Measurements from ENCODE around the gene JRKL. TPM values are rescaled to one million over a fixed set of nuclear protein-coding genes. Genes with fewer than 3 reads are reported as not detected.

The JRKL gene
- total RNA-seq, 1 experiment from 2014 or later = 6.7 TPM

DNA sequence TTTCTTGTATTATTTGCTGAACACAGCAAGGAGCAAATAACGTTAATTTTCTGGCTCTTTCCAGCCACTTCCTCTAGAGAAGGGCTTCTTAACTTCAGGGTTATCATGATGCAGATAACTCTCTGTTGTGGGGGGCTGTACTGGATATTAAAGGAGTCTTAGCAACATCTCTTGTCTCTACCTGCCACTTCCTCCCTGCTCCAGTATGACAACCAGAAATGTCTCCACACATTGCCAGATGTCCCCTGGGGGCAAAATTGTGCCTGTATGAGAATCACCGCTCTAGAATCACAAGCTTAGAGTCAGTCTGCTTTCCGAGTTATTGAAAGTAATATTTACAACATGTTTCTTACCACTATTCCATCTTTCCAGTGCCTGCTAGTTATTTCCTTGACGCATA, 6.8 kb downstream of the JRKL start:
- Histone ChIP-seq H3K4me2 (ENCODE audit: low read length) (no peak overlapping the region), H2AFZ (ENCODE audit: low read depth, low read length, poor library complexity, severe bottlenecking) (no peak overlapping the region), H3K79me2 (ENCODE audit: insufficient read depth, low read length) (no peaks in the 10 kb centered on the region), H3K36me3 (ENCODE audit: control insufficient read depth in 1 of 2, insufficient read depth in 2 of 2, low read length in 2 of 2) (no peaks in the 10 kb centered on the region), H3K4me3 (replicated peaks in 1 of 2; ENCODE audit: low read depth in 1 of 2, low read length in 2 of 2) (no peak overlapping the region), H3K27ac (ENCODE audit: low read depth, low read length) (no peak overlapping the region), H3K27me3 (ENCODE audit: insufficient read depth, low read length) (no peaks in the 10 kb centered on the region), H3K9ac (ENCODE audit: low read length) (no peak overlapping the region), H3K4me1 (ENCODE audit: control insufficient read depth in 1 of 2, insufficient read depth in 2 of 2, low read length in 2 of 2) (no peaks in the 10 kb centered on the region), H3K9me3 (ENCODE audit: control insufficient read depth in 1 of 2, insufficient read depth in 1 of 2, low read depth in 1 of 2, low read length in 2 of 2) (no peaks in the 10 kb centered on the region), H4K20me1 (ENCODE audit: insufficient read depth) (0 out of 2 replicates have a peak, but pooled peaks cover 3% of the 10 kb centered on the region), H3K9me2 (ENCODE audit: insufficient read depth) (no peaks in the 10 kb centered on the region)
- ChIA-PET POLR2A (no interaction called here), CTCF (interaction anchor here (0.9 kb wide), 1 partner anchor 548 kb away, joined by 3 read pairs; no protein-coding TSS in a partner anchor), RAD21 (ENCODE audit: low non-redundant PET in 1 of 2, low total read pairs in 2 of 2, uncharacterized antibody in 2 of 2, unreplicated experiment in 2 of 2) (no interaction called here)
- intact Hi-C loops (cut with micrococcal nuclease) = no loop called here
- BruUV-seq (replicated peaks) = no TSS peak
- TF ChIP-seq EZH2 (IDR thresholded peaks at IDR 0.05) (no peak), EGR1 (IDR thresholded peaks at IDR 0.05; ENCODE audit: low read depth) (no peak), EZH2phosphoT487 (IDR thresholded peaks at IDR 0.05; ENCODE audit: borderline replicate concordance) (no peak), ZNF274 (IDR thresholded peaks at IDR 0.05; ENCODE audit: low read depth, low read length) (no peak), SP1 (IDR thresholded peaks at IDR 0.05; ENCODE audit: low read depth) (no peak), YY1 (IDR thresholded peaks at IDR 0.05; ENCODE audit: extremely low read depth, insufficient replicate concordance, low read depth, low read length) (no peak), CBX3 (IDR thresholded peaks at IDR 0.05; ENCODE audit: low read depth) (no peak), FOSL1 (IDR thresholded peaks at IDR 0.05; ENCODE audit: low read depth) (no peak), ELF1 (IDR thresholded peaks at IDR 0.05; ENCODE audit: borderline replicate concordance, low read depth) (no peak), CEBPB (IDR thresholded peaks at IDR 0.05; ENCODE audit: low read depth) (no peak), ZFX (IDR thresholded peaks at IDR 0.05) (no peak), RAD21 (IDR thresholded peaks at IDR 0.05; ENCODE audit: low read depth) (no peak), POLR2A (IDR thresholded peaks at IDR 0.05; ENCODE audit: borderline replicate concordance, extremely low read depth, insufficient read depth, insufficient read length) (no peak), SRF (IDR thresholded peaks at IDR 0.05; ENCODE audit: low read depth) (no peak), TCF7L2 (IDR thresholded peaks at IDR 0.05; ENCODE audit: borderline replicate concordance, extremely low read depth, insufficient read depth, insufficient read length) (no peak)
- TF ChIP-seq, protein P1, sequence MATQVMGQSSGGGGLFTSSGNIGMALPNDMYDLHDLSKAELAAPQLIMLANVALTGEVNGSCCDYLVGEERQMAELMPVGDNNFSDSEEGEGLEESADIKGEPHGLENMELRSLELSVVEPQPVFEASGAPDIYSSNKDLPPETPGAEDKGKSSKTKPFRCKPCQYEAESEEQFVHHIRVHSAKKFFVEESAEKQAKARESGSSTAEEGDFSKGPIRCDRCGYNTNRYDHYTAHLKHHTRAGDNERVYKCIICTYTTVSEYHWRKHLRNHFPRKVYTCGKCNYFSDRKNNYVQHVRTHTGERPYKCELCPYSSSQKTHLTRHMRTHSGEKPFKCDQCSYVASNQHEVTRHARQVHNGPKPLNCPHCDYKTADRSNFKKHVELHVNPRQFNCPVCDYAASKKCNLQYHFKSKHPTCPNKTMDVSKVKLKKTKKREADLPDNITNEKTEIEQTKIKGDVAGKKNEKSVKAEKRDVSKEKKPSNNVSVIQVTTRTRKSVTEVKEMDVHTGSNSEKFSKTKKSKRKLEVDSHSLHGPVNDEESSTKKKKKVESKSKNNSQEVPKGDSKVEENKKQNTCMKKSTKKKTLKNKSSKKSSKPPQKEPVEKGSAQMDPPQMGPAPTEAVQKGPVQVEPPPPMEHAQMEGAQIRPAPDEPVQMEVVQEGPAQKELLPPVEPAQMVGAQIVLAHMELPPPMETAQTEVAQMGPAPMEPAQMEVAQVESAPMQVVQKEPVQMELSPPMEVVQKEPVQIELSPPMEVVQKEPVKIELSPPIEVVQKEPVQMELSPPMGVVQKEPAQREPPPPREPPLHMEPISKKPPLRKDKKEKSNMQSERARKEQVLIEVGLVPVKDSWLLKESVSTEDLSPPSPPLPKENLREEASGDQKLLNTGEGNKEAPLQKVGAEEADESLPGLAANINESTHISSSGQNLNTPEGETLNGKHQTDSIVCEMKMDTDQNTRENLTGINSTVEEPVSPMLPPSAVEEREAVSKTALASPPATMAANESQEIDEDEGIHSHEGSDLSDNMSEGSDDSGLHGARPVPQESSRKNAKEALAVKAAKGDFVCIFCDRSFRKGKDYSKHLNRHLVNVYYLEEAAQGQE (IDR thresholded peaks at IDR 0.05; ENCODE audit: low read depth) = no peak
- TF ChIP-seq, protein P2, sequence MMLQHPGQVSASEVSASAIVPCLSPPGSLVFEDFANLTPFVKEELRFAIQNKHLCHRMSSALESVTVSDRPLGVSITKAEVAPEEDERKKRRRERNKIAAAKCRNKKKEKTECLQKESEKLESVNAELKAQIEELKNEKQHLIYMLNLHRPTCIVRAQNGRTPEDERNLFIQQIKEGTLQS (IDR thresholded peaks at IDR 0.05) = no peak
- TF ChIP-seq, protein P3, sequence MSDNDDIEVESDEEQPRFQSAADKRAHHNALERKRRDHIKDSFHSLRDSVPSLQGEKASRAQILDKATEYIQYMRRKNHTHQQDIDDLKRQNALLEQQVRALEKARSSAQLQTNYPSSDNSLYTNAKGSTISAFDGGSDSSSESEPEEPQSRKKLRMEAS (IDR thresholded peaks at IDR 0.05) = no peak
- TF ChIP-seq, protein P4, sequence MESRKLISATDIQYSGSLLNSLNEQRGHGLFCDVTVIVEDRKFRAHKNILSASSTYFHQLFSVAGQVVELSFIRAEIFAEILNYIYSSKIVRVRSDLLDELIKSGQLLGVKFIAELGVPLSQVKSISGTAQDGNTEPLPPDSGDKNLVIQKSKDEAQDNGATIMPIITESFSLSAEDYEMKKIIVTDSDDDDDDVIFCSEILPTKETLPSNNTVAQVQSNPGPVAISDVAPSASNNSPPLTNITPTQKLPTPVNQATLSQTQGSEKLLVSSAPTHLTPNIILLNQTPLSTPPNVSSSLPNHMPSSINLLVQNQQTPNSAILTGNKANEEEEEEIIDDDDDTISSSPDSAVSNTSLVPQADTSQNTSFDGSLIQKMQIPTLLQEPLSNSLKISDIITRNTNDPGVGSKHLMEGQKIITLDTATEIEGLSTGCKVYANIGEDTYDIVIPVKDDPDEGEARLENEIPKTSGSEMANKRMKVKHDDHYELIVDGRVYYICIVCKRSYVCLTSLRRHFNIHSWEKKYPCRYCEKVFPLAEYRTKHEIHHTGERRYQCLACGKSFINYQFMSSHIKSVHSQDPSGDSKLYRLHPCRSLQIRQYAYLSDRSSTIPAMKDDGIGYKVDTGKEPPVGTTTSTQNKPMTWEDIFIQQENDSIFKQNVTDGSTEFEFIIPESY (IDR thresholded peaks at IDR 0.05; ENCODE audit: extremely low read depth, insufficient replicate concordance, low read length) = no peak
- DNase-seq (ENCODE audit: low read depth, low spot score) (no peak), ATAC-seq (no peak)
